Panc1 (cell line): ENCODE data around the gene SPARCL1. TPM values are rescaled to one million over a fixed set of nuclear protein-coding genes. Genes with fewer than 3 reads are reported as not detected.

Experiments used
- ATAC-seq: fragments of 200-7000 bp; cut with Tn5 transposase; 2 replicates; pipeline ENCODE4 v1.9.1; 2020; ENCODE audit warnings: mild to moderate bottlenecking, moderate library complexity
- BruUV-seq: library from RNA; stranded (reverse); fragments of 400-500 nt; replicated peaks from 2 replicates; lab custom pipeline; 2021; lab: Mats Ljungman, UMichigan
- CTCF ChIA-PET: fragments of 300-600 bp; sonication (Branson Sonifier 250); formaldehyde crosslinking; loops from one replicate; lab custom pipeline; 2022; ENCODE audit warnings: antibody characterized with exemption; lab: Charles Lee
- POLR2A ChIA-PET: fragments of 300-600 bp; sonication (Branson Sonifier 250); formaldehyde crosslinking; loops from one replicate; lab custom pipeline; 2022; ENCODE audit warnings: antibody characterized with exemption; lab: Charles Lee
- DNase-seq: peaks from one replicate; pipeline ENCODE4 v3.0.0-alpha.2; 2010; ENCODE audit warnings: low read depth, low spot score
- H3K27ac ChIP-seq: 2 replicates; pipeline ENCODE4 v1.5.1; 2011; ENCODE audit warnings: mild to moderate bottlenecking, low read length, inconsistent platforms
- H3K27me3 ChIP-seq: fragments of 200-500 bp; sonication (Bioruptor generic); 2 replicates; pipeline ENCODE4 v1.6.0; 2014; ENCODE audit warnings: low read length, inconsistent platforms; ENCODE audit not compliant: control insufficient read depth, insufficient read depth
- H3K36me3 ChIP-seq: fragments of 200-500 bp; sonication (Bioruptor generic); 2 replicates; pipeline ENCODE4 v1.5.1; 2014; ENCODE audit warnings: inconsistent platforms, mild to moderate bottlenecking, low read length, moderate library complexity; ENCODE audit not compliant: control insufficient read depth, insufficient read depth
- H3K4me1 ChIP-seq: 2 replicates; pipeline ENCODE4 v1.5.1; 2011; ENCODE audit warnings: inconsistent platforms, mild to moderate bottlenecking, low read length, moderate library complexity; ENCODE audit not compliant: control insufficient read depth, insufficient read depth
- H3K4me3 ChIP-seq, 2 experiments: 2 replicates each; pipeline ENCODE4 v1.5.1; 2011 to 2012; ENCODE audit warnings: low read depth in 2 of 2, low read length in 2 of 2, mild to moderate bottlenecking in 2 of 2, inconsistent platforms in 1 of 2, moderate library complexity in 1 of 2
- H3K9me3 ChIP-seq: fragments of 200-500 bp; sonication (Bioruptor generic); 2 replicates; pipeline ENCODE4 v1.5.1; 2014; ENCODE audit warnings: low read depth, mild to moderate bottlenecking, inconsistent platforms, low read length, moderate library complexity; ENCODE audit not compliant: control insufficient read depth, insufficient read depth
- POLR2AphosphoS5 ChIP-seq: IDR thresholded peaks from 2 replicates; pipeline ENCODE4 v1.6.1; 2012; ENCODE audit warnings: mild to moderate bottlenecking, low read depth, low read length, moderate library complexity
- REST ChIP-seq, 2 experiments: IDR thresholded peaks; 2 replicates each; pipeline ENCODE4 v1.6.1; 2011 to 2012; ENCODE audit warnings: low read depth in 2 of 2, control low read depth in 1 of 2, low read length in 1 of 2, mild to moderate bottlenecking in 1 of 2, moderate library complexity in 1 of 2; ENCODE audit not compliant: insufficient read depth in 1 of 2
- SIN3A ChIP-seq: IDR thresholded peaks from 2 replicates; pipeline ENCODE4 v1.6.1; 2012; ENCODE audit warnings: low read depth, mild to moderate bottlenecking, low read length, moderate library complexity, borderline replicate concordance; ENCODE audit not compliant: insufficient read depth
- TCF7L2 ChIP-seq: IDR thresholded peaks from 2 replicates; pipeline ENCODE4 v1.6.1; 2011; ENCODE audit warnings: mild to moderate bottlenecking, low read depth, low read length, inconsistent platforms
- in situ Hi-C: cut with HindIII; loops from 2 replicates; pipeline ENCODE4 v1.10.0; 2016; ENCODE audit warnings: low sequenced_read_pairs, low pct_unique_long_range_greater_than_20kb
- intact Hi-C: fragments of 100-400 bp; cut with micrococcal nuclease; formaldehyde crosslinking; loops from one replicate; pipeline ENCODE4 v1.10.0; 2022; ENCODE audit not compliant: unreplicated experiment
- total RNA-seq: library from RNA; stranded (reverse); gene quantifications from one replicate; pipeline ENCODE4 v1.2.1, GENCODE V29; 2021; ENCODE audit not compliant: unreplicated experiment
- TF ChIP-seq, protein P1 (sequence below): fragments of 450-650 bp; IDR thresholded peaks from 2 replicates; pipeline ENCODE4 v1.5.1; 2017; ENCODE audit warnings: mild to moderate bottlenecking

Gene SPARCL1
- total RNA-seq, 1 experiment from 2014 or later, result 0.57 TPM

DNA sequence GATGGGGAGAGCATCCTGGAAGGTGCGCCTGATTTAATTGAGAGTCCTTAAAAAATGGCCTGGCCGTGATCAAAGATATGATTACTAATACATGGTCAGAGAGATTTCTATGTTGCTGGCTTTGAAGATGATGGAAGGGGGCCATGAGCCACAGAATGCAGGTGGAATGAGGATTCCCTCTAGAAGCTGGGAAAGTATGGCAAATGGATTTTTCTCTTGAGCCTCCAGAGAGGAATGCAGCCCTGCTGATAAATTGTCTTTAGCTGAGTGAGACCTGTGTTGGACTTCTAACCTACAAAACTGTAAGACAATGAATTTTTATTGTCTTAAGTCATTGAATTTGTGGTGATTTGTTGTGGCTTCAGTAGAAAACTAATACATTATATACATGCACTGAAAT, 99.1 kb downstream of the SPARCL1 start:
- Histone ChIP-seq H3K36me3 (no peaks in the 10 kb centered on the region), H3K27ac (no peak overlapping the region), H3K4me3 (no peak overlapping the region), H3K4me1 (peaks cover 3% of the 10 kb centered on the region), H3K9me3 (no peaks in the 10 kb centered on the region), H3K27me3 (no peaks in the 10 kb centered on the region)
- ChIA-PET POLR2A (no interaction called here), CTCF (no interaction called here)
- BruUV-seq, result no TSS peak
- ATAC-seq (no peak), DNase-seq (no peak)
- in situ Hi-C loops, result no loop called here
- TF ChIP-seq SIN3A (no peak), TCF7L2 (no peak), REST (IDR thresholded peaks at IDR 0.05; ENCODE audit: insufficient read depth in 1 of 2, low read depth in 2 of 2, low read length in 1 of 2) (no peak), POLR2AphosphoS5 (no peak)
- TF ChIP-seq, protein P1, sequence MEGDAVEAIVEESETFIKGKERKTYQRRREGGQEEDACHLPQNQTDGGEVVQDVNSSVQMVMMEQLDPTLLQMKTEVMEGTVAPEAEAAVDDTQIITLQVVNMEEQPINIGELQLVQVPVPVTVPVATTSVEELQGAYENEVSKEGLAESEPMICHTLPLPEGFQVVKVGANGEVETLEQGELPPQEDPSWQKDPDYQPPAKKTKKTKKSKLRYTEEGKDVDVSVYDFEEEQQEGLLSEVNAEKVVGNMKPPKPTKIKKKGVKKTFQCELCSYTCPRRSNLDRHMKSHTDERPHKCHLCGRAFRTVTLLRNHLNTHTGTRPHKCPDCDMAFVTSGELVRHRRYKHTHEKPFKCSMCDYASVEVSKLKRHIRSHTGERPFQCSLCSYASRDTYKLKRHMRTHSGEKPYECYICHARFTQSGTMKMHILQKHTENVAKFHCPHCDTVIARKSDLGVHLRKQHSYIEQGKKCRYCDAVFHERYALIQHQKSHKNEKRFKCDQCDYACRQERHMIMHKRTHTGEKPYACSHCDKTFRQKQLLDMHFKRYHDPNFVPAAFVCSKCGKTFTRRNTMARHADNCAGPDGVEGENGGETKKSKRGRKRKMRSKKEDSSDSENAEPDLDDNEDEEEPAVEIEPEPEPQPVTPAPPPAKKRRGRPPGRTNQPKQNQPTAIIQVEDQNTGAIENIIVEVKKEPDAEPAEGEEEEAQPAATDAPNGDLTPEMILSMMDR, result no peak
- intact Hi-C loops, result no loop called here

DNA sequence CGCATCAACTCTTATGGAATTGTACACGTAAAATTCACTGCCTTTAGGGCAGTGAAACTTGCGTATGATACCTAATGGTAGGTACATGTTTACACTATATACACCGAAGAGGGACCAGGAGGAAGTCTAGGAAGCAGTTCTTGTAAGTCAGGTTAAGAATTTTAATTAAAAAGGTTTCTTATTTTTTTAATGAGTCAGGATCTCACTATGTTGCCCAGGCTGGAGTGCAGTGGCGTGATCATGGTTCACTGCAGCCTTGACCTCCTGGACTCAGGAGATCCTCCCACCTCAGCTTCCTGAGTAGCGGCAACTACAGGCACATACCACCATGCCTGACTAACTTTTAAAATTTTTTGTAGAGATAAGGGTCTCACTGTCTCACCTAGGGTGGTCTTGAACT, 100.2 kb downstream of the SPARCL1 start:
- Histone ChIP-seq H3K27ac (no peak overlapping the region), H3K27me3 (no peaks in the 10 kb centered on the region), H3K4me3 (no peak overlapping the region), H3K36me3 (no peaks in the 10 kb centered on the region), H3K9me3 (no peaks in the 10 kb centered on the region), H3K4me1 (peaks cover 3% of the 10 kb centered on the region)
- POLR2A ChIA-PET, result no interaction called here
- CTCF ChIA-PET, result no interaction called here
- in situ Hi-C loops (no loop called here), intact Hi-C loops (no loop called here)
- BruUV-seq, result no TSS peak
- no peak for ATAC-seq
- no peak for TF ChIP-seq SIN3A
- TF ChIP-seq POLR2AphosphoS5, result no peak
- TF ChIP-seq, protein P1, result no peak
- no peak for TF ChIP-seq TCF7L2
- TF ChIP-seq REST (IDR thresholded peaks at IDR 0.05; ENCODE audit: insufficient read depth in 1 of 2, low read depth in 2 of 2, low read length in 1 of 2), result no peak
- no peak for DNase-seq
